Measurements from ENCODE around the gene RABAC1.

RABAC1 gene

DNA sequence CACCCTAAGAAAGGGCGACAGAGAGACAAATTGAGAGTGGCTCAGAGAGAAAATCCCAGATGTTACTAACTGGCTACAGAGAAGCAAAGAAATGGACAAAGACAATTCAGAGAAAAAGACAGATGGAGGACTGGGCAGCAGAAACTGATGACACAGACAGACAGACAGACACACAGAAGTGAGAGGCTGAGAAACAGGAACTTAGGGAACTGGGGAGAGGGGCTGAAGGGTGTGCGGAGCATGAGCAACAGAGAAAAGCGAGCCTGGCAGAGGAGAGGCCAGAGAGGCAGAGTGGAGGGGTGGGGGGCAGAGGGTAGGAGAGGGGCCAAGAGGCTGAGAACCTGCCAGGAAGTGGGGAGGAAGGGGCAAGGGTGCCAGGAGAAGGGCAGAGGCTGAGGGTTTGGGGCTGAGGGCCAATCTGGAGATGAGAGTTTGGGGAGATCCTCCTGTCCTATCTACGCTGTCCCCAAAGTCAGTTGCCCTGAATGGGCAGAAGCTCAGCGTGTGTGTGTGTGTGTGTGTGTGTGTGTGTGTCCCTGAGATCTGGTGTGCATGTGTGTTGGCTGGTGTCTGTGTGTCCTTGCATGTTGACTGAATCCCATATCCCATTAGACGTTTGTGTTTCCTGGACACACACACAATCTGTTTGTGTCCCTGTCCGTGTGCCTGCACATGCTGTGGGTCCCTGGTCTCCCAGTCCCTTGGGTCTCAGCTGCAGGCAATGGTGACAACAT, 25.3 kb downstream of the RABAC1 start:
- Mint-ChIP-seq H3K4me1 (peaks cover 29% of the 10 kb centered on the region), H3K27ac (no peak overlapping the region), H3K4me3 (no peak overlapping the region), H3K36me3 (ENCODE audit: low read depth) (no peaks in the 10 kb centered on the region), H3K27me3 (ENCODE audit: low read depth) (peaks cover 90% of the 10 kb centered on the region), H3K9me3 (no peaks in the 10 kb centered on the region)
- TF ChIP-seq, protein P1, sequence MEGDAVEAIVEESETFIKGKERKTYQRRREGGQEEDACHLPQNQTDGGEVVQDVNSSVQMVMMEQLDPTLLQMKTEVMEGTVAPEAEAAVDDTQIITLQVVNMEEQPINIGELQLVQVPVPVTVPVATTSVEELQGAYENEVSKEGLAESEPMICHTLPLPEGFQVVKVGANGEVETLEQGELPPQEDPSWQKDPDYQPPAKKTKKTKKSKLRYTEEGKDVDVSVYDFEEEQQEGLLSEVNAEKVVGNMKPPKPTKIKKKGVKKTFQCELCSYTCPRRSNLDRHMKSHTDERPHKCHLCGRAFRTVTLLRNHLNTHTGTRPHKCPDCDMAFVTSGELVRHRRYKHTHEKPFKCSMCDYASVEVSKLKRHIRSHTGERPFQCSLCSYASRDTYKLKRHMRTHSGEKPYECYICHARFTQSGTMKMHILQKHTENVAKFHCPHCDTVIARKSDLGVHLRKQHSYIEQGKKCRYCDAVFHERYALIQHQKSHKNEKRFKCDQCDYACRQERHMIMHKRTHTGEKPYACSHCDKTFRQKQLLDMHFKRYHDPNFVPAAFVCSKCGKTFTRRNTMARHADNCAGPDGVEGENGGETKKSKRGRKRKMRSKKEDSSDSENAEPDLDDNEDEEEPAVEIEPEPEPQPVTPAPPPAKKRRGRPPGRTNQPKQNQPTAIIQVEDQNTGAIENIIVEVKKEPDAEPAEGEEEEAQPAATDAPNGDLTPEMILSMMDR (IDR thresholded peaks at IDR 0.05; ENCODE audit: unreplicated experiment in 3 of 3) = no peak

DNA sequence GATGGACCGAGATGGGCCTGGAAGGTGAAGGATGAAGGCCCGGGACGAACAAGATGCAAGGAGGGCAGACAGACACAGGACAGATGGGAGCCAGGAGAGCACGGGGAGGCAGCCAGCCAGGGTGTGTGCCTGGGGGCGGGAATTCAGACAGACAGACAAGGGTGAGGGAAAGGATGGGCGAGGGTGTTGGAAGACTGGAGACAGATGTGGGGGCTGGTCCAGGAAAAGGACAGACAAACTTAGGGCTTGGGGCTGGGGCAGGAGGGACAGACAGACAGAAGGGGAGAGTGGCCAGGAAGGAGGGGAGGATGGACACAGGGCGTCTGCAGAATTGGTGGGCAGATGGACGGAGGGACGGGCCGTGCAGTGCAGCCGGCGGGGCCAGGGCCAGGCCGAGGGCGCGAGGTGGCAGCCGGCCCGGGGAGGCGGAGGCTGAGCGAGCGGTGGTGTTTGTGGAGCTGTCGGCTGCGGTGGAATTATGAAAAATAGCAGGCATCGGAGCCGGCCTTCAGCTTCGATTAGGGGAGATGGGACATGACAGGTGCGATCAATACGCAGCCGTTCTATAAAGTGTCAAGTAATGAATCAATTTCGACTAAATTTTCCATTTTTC, 26.3 kb downstream of the RABAC1 start:
- no peaks in the 10 kb centered on the region for H3K9me3 Mint-ChIP-seq
- no peak overlapping the region for H3K27ac Mint-ChIP-seq
- peaks cover 94% of the 10 kb centered on the region for H3K27me3 Mint-ChIP-seq (ENCODE audit: low read depth)
- TF ChIP-seq, protein P1 (IDR thresholded peaks at IDR 0.05; ENCODE audit: unreplicated experiment in 3 of 3) = no peak
- H3K4me1 Mint-ChIP-seq = peaks cover 31% of the 10 kb centered on the region
- H3K4me3 Mint-ChIP-seq = no peak overlapping the region
- no peaks in the 10 kb centered on the region for H3K36me3 Mint-ChIP-seq (ENCODE audit: low read depth)

DNA sequence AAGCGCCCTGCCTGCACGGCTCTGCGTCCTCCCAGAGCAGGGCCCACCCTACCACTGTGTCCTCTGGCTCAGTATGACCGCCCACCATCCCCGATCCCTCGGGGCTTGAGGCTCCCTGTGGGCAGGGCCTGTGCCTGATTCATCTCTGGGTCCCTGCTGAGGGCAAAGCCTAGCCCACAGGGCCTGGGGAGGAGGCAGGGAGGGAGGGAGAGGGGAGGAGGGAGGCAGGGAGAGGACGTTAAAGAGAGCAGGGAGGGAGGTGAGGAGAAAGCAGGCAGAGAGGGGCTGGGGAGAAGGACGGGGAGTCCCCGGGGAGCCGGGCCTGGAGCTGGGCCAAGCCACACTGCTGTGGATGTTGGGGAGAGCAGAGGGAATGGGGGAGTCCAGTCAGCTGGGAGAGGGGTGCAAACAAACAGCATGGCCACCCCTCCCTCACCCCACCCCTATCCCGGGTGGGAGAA, 26.8 kb downstream of the RABAC1 start:
- no peaks in the 10 kb centered on the region for H3K36me3 Mint-ChIP-seq (ENCODE audit: low read depth)
- TF ChIP-seq, protein P1 (IDR thresholded peaks at IDR 0.05; ENCODE audit: unreplicated experiment in 3 of 3) = no peak
- H3K4me3 Mint-ChIP-seq = no peak overlapping the region
- H3K27ac Mint-ChIP-seq = no peak overlapping the region
- no peaks in the 10 kb centered on the region for H3K9me3 Mint-ChIP-seq
- H3K27me3 Mint-ChIP-seq (ENCODE audit: low read depth) = peaks cover 88% of the 10 kb centered on the region
- peaks cover 27% of the 10 kb centered on the region for H3K4me1 Mint-ChIP-seq

DNA sequence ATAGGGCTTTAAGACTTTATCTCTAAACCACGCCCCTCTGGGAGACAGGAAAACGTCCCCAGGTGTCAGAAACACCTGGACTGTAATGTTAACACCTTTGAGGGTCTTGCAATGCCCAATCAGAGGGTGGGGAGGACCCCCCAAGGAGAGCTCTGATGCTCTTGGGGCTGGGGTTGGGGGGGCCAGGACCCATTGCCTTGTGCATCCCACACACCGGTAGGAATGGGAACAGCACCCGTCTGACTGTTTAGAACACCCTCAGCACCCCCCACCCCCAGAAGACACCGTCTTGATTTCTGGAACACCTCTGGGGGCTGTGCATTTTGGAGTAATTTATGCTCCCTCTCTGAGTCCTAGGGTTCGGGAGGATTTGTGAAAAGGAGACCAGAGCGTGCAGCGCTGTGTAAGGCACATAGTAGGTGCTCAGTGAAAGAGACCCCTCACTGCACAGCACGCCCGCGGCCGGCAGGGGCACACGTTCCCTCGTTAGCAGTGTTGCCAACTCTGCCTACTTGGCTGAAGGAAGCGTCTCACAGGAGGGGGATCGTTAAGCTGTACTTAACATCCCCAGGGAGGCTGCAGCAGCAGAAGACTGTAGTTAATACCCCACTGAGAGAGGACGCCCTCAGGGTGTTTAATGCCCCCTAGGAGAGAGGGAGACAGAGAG, 28.1 kb downstream of the RABAC1 start:
- Mint-ChIP-seq H3K36me3 (ENCODE audit: low read depth) (no peaks in the 10 kb centered on the region), H3K9me3 (no peaks in the 10 kb centered on the region), H3K4me3 (no peak overlapping the region), H3K4me1 (peaks cover 22% of the 10 kb centered on the region), H3K27ac (no peak overlapping the region), H3K27me3 (ENCODE audit: low read depth) (peaks cover 78% of the 10 kb centered on the region)
- TF ChIP-seq, protein P1 (IDR thresholded peaks at IDR 0.05; ENCODE audit: unreplicated experiment in 3 of 3) = peak in 1 of 3 experiments; percentile 32

DNA sequence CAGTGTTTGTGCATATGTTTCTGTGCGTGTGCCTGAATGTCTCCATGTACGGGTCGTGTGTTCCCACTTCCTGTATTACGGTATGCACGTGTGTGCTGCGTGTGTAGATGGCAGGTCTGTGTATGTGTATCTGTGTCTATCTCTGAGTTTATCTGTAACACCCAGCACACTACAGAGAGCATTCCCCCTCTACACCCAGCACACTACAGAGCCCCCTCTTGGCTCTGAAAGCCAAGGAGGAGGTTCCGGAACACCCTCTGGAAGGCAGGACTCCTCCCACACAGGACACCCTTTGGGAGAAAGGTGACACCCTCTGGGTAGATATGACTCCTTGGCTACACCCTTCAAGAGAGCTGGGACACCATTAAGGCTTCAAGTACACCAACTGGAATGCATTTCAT, 28.8 kb downstream of the RABAC1 start:
- Mint-ChIP-seq H3K4me3 (peak overlapping the region; percentile 58 to 67 (median 65)), H3K9me3 (no peaks in the 10 kb centered on the region), H3K36me3 (ENCODE audit: low read depth) (no peaks in the 10 kb centered on the region), H3K4me1 (peaks cover 19% of the 10 kb centered on the region), H3K27me3 (ENCODE audit: low read depth) (peaks cover 73% of the 10 kb centered on the region), H3K27ac (no peak overlapping the region)
- TF ChIP-seq, protein P1 (IDR thresholded peaks at IDR 0.05; ENCODE audit: unreplicated experiment in 3 of 3) = no peak
